Measurements from ENCODE around the gene TSPAN3.

The TSPAN3 gene

GRCh38 chr15:77052556-77052955, 18.4 kb downstream of the TSPAN3 start:
- no peak overlapping the region for H3K27ac ChIP-seq
- TF ChIP-seq ZFX (IDR thresholded peaks at IDR 0.05; ENCODE audit: borderline replicate concordance) (no peak), CTCF (IDR thresholded peaks at IDR 0.05) (no peak)

GRCh38 chr15:77048135-77048876, 22.6 kb downstream of the TSPAN3 start:
- no peak for TF ChIP-seq ZFX (IDR thresholded peaks at IDR 0.05; ENCODE audit: borderline replicate concordance)
- no peak for TF ChIP-seq CTCF (IDR thresholded peaks at IDR 0.05)
- H3K27ac ChIP-seq = no peak overlapping the region

GRCh38 chr15:77046704-77047412, 24.1 kb downstream of the TSPAN3 start:
- no peak overlapping the region for H3K27ac ChIP-seq
- TF ChIP-seq ZFX (IDR thresholded peaks at IDR 0.05; ENCODE audit: borderline replicate concordance) (no peak), CTCF (IDR thresholded peaks at IDR 0.05) (no peak)

GRCh38 chr15:77045985-77046384, 24.9 kb downstream of the TSPAN3 start:
- H3K27ac ChIP-seq = no peak overlapping the region
- no peak for TF ChIP-seq CTCF (IDR thresholded peaks at IDR 0.05)

- TF ChIP-seq ZFX (IDR thresholded peaks at IDR 0.05; ENCODE audit: borderline replicate concordance) (no peak), CTCF (IDR thresholded peaks at IDR 0.05) (no peak)
- H3K27ac ChIP-seq = no peak overlapping the region
Observed at GRCh38 chr15:77044228-77045042, 26.5 kb downstream of the TSPAN3 start.

GRCh38 chr15:77042955-77043920, 27.7 kb downstream of the TSPAN3 start:
- TF ChIP-seq ZFX (IDR thresholded peaks at IDR 0.05; ENCODE audit: borderline replicate concordance) (no peak), CTCF (IDR thresholded peaks at IDR 0.05) (no peak)
- H3K27ac ChIP-seq = no peak overlapping the region
